ENCODE measurements around the gene WAPL. TPM values are rescaled to one million over a fixed set of nuclear protein-coding genes. Genes with fewer than 3 reads are reported as not detected.

The WAPL gene
- polyA plus RNA-seq, 1 donor (not counting 4 experiments of a cell fraction or from before 2014, with no cell fraction given), result 26.2 TPM

- H3K4me2 ChIP-seq (ENCODE audit: control insufficient read depth, extremely low read depth, insufficient read depth, low read depth, low read length), result no peak overlapping the region
- DNase-seq (ENCODE audit: low read depth, low spot score), result no peak
- H3K27me3 ChIP-seq (ENCODE audit: control insufficient read depth, extremely low read depth, insufficient read depth, low read length), result no peaks in the 10 kb centered on the region
- dilution Hi-C loops (cut with MboI; ENCODE audit: extremely low pct_ligation_motif_present, low sequenced_read_pairs), result no loop called here
- TF ChIP-seq EZH2 (IDR thresholded peaks at IDR 0.05; ENCODE audit: low read length), result no peak
- TF ChIP-seq, protein P1, sequence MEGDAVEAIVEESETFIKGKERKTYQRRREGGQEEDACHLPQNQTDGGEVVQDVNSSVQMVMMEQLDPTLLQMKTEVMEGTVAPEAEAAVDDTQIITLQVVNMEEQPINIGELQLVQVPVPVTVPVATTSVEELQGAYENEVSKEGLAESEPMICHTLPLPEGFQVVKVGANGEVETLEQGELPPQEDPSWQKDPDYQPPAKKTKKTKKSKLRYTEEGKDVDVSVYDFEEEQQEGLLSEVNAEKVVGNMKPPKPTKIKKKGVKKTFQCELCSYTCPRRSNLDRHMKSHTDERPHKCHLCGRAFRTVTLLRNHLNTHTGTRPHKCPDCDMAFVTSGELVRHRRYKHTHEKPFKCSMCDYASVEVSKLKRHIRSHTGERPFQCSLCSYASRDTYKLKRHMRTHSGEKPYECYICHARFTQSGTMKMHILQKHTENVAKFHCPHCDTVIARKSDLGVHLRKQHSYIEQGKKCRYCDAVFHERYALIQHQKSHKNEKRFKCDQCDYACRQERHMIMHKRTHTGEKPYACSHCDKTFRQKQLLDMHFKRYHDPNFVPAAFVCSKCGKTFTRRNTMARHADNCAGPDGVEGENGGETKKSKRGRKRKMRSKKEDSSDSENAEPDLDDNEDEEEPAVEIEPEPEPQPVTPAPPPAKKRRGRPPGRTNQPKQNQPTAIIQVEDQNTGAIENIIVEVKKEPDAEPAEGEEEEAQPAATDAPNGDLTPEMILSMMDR (optimal IDR thresholded peaks at IDR 0.05 in 1 of 3, IDR thresholded peaks at IDR 0.05 in 1 of 3, conservative IDR thresholded peaks at IDR 0.05 in 1 of 3; ENCODE audit: extremely low read depth in 1 of 3, insufficient read depth in 2 of 3, low read length in 3 of 3), result no peak
- H4K20me1 ChIP-seq (ENCODE audit: control insufficient read depth, extremely low read depth, insufficient read depth, low read length), result no peaks in the 10 kb centered on the region
- peaks cover 4% of the 10 kb centered on the region for H3K4me1 ChIP-seq (ENCODE audit: control insufficient read depth, extremely low read depth, insufficient read depth, low read length)
- H3K9me1 ChIP-seq (ENCODE audit: control insufficient read depth, extremely low read depth, insufficient read depth, low read length), result no peaks in the 10 kb centered on the region
- no peak overlapping the region for H3K27ac ChIP-seq (ENCODE audit: control insufficient read depth, insufficient read depth, low read length)
- no peak overlapping the region for H3K9ac ChIP-seq (ENCODE audit: control insufficient read depth, extremely low read depth, insufficient read depth, low read length)
- H3K36me3 ChIP-seq (ENCODE audit: control insufficient read depth in 2 of 2, extremely low read depth in 1 of 2, insufficient read depth in 2 of 2, low read length in 2 of 2), result no peaks in the 10 kb centered on the region
- H3K79me2 ChIP-seq (ENCODE audit: control insufficient read depth, insufficient read depth, low read length), result no peaks in the 10 kb centered on the region
- no peak for FAIRE-seq
- H2AFZ ChIP-seq (ENCODE audit: control insufficient read depth, low read length), result no peak overlapping the region
- H3K4me3 ChIP-seq (ENCODE audit: control insufficient read depth in 2 of 3, extremely low read depth in 1 of 3, insufficient read depth in 2 of 3, low read depth in 1 of 3, low read length in 3 of 3), result no peak overlapping the region
- H3K9me3 ChIP-seq (ENCODE audit: control insufficient read depth, low read depth, low read length), result no peaks in the 10 kb centered on the region
Measured at GRCh38 chr10:86556933-86557649, 35.5 kb upstream of the WAPL start.

DNA sequence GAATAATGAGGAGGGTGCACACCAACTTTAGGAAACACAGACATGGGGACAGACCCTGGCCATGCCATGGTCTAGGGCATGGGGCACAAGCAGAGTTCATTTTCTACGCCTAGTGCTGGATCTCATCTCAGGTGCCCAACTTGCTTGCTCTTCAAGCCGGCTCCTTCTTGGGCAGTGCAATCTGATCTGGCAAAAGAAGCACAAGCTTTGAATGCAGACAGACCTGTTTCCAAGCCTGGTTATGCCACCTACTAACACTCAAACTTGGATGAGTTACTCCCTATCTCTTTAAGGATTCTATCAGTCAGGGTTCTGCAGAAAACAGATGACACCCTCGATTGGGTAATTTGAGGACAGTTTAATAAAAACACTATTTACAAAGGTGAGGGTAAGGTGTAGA is 34.9 kb upstream of the WAPL start:
- no peak overlapping the region for H3K4me3 ChIP-seq (ENCODE audit: control insufficient read depth in 2 of 3, extremely low read depth in 1 of 3, insufficient read depth in 2 of 3, low read depth in 1 of 3, low read length in 3 of 3)
- dilution Hi-C loops (cut with MboI; ENCODE audit: extremely low pct_ligation_motif_present, low sequenced_read_pairs), result no loop called here
- H3K79me2 ChIP-seq (ENCODE audit: control insufficient read depth, insufficient read depth, low read length), result no peaks in the 10 kb centered on the region
- TF ChIP-seq, protein P1 (optimal IDR thresholded peaks at IDR 0.05 in 1 of 3, IDR thresholded peaks at IDR 0.05 in 1 of 3, conservative IDR thresholded peaks at IDR 0.05 in 1 of 3; ENCODE audit: extremely low read depth in 1 of 3, insufficient read depth in 2 of 3, low read length in 3 of 3), result no peak
- no peak for TF ChIP-seq EZH2 (IDR thresholded peaks at IDR 0.05; ENCODE audit: low read length)
- no peak overlapping the region for H2AFZ ChIP-seq (ENCODE audit: control insufficient read depth, low read length)
- no peak for DNase-seq (ENCODE audit: low read depth, low spot score)
- no peaks in the 10 kb centered on the region for H3K36me3 ChIP-seq (ENCODE audit: control insufficient read depth in 2 of 2, extremely low read depth in 1 of 2, insufficient read depth in 2 of 2, low read length in 2 of 2)
- no peak overlapping the region for H3K27ac ChIP-seq (ENCODE audit: control insufficient read depth, insufficient read depth, low read length)
- no peak overlapping the region for H3K9ac ChIP-seq (ENCODE audit: control insufficient read depth, extremely low read depth, insufficient read depth, low read length)
- no peaks in the 10 kb centered on the region for H3K9me1 ChIP-seq (ENCODE audit: control insufficient read depth, extremely low read depth, insufficient read depth, low read length)
- H3K4me2 ChIP-seq (ENCODE audit: control insufficient read depth, extremely low read depth, insufficient read depth, low read depth, low read length), result no peak overlapping the region
- H3K27me3 ChIP-seq (ENCODE audit: control insufficient read depth, extremely low read depth, insufficient read depth, low read length), result no peaks in the 10 kb centered on the region
- H3K9me3 ChIP-seq (ENCODE audit: control insufficient read depth, low read depth, low read length), result no peaks in the 10 kb centered on the region
- no peak for FAIRE-seq
- peaks cover 4% of the 10 kb centered on the region for H3K4me1 ChIP-seq (ENCODE audit: control insufficient read depth, extremely low read depth, insufficient read depth, low read length)
- H4K20me1 ChIP-seq (ENCODE audit: control insufficient read depth, extremely low read depth, insufficient read depth, low read length), result no peaks in the 10 kb centered on the region

All from keratinocyte (primary cell).